Prostate gland (tissue), 2 donors: ENCODE data around the gene CD63. TPM values are rescaled to one million over a fixed set of nuclear protein-coding genes. Genes with fewer than 3 reads are reported as not detected.

Experiments
- DNase-seq: peaks from one replicate; pipeline ENCODE4 v3.0.0-alpha.2; 2019; ENCODE audit warnings: low spot score
- H3K27ac ChIP-seq, 2 donors: fragments of 200-600 bp; sonication (generic); 2 replicates each; pipeline ENCODE4 v1.5.1; 2017 to 2019
- H3K27me3 ChIP-seq: fragments of 200-600 bp; sonication (generic); replicated peaks from 2 replicates; pipeline ENCODE4 v1.5.1; 2019; ENCODE audit not compliant: insufficient read depth
- H3K36me3 ChIP-seq, 2 donors: fragments of 200-600 bp; sonication (generic); 1 replicate in 1 of 2; 2 replicates in 1 of 2; pipeline versions ENCODE4 v1.5.1 to v1.8.1; 2017 to 2019
- H3K4me1 ChIP-seq: fragments of 200-600 bp; sonication (generic); replicated peaks from 2 replicates; pipeline ENCODE4 v1.5.1; 2019
- H3K4me3 ChIP-seq, 2 donors: fragments of 200-600 bp; sonication (generic); 2 replicates each; pipeline ENCODE4 v1.5.1; 2017 to 2019
- H3K9me3 ChIP-seq: fragments of 200-600 bp; sonication (generic); 2 replicates; pipeline ENCODE4 v1.5.1; 2017
- CTCF ChIP-seq, 4 experiments: fragments of 200-600 bp in 2 of 4; fragments of 450-650 bp in 2 of 4; sonication (generic) in 2 of 4; IDR thresholded peaks; 1 replicate in 3 of 4; 2 replicates in 1 of 4; pipeline ENCODE4 v1.5.1; 2016 to 2019; ENCODE audit warnings: antibody characterized with exemption in 4 of 4, mild to moderate bottlenecking in 2 of 4, moderate library complexity in 2 of 4
- POLR2A ChIP-seq: fragments of 450-650 bp; IDR thresholded peaks from one replicate; pipeline ENCODE4 v1.6.1; 2016; ENCODE audit warnings: antibody characterized with exemption, mild to moderate bottlenecking
- POLR2AphosphoS5 ChIP-seq: sonication (generic); formaldehyde crosslinking; IDR thresholded peaks from one replicate; pipeline ENCODE4 v1.6.1; 2017; ENCODE audit warnings: antibody characterized with exemption
- WGBS: methylation state at CpG from one replicate; pipeline ENCODE4 v1.1.5; 2018; 5-methylcytosine and 5-hydroxymethylcytosine counted together
- intact Hi-C: fragments of 100-400 bp; cut with DNase I; formaldehyde crosslinking; loops from one replicate; pipeline ENCODE4 v1.14.2; 2022
- total RNA-seq, 2 donors: library from RNA; depleted of rRNA; stranded (reverse); fragments of >200 nt; gene quantifications; one replicate each; pipeline ENCODE4 v1.1.0, GENCODE V29; 2016

CD63 gene
- total RNA-seq, 2 donors from 2014 or later = 485 to 585 TPM

- Histone ChIP-seq H3K27ac (peak overlapping the region; percentile 30 to 34), H3K36me3 (no peaks in the 10 kb centered on the region), H3K4me1 (no peaks in the 10 kb centered on the region), H3K9me3 (no peaks in the 10 kb centered on the region), H3K4me3 (no peak overlapping the region), H3K27me3 (no peaks in the 10 kb centered on the region)
- WGBS = 38% methylated on average over 2 of the region's 2 CpGs
- TF ChIP-seq CTCF (IDR thresholded peaks at IDR 0.05) (no peak), POLR2AphosphoS5 (no peak), POLR2A (no peak)
- intact Hi-C loops = no loop called here
- DNase-seq = no peak
Observed at GRCh38 chr12:55703288-55703687, 25.5 kb downstream of the CD63 start.

- intact Hi-C loops = no loop called here
- TF ChIP-seq POLR2AphosphoS5 = no peak
- TF ChIP-seq CTCF (IDR thresholded peaks at IDR 0.05) = no peak
- no peak for TF ChIP-seq POLR2A
- Histone ChIP-seq H3K36me3 (no peaks in the 10 kb centered on the region), H3K9me3 (no peaks in the 10 kb centered on the region), H3K4me3 (no peak overlapping the region), H3K4me1 (no peaks in the 10 kb centered on the region), H3K27ac (no peak overlapping the region), H3K27me3 (no peaks in the 10 kb centered on the region)
- WGBS = 91% methylated on average over 8 of the region's 8 CpGs
- DNase-seq = no peak
Observed at GRCh38 chr12:55702861-55703260, 25.9 kb downstream of the CD63 start.

- 78% methylated on average over 20 of the region's 21 CpGs for WGBS
- DNase-seq = no peak
- Histone ChIP-seq H3K36me3 (no peaks in the 10 kb centered on the region), H3K4me1 (no peaks in the 10 kb centered on the region), H3K27me3 (no peaks in the 10 kb centered on the region), H3K27ac (no peak overlapping the region), H3K9me3 (no peaks in the 10 kb centered on the region), H3K4me3 (no peak overlapping the region)
- TF ChIP-seq CTCF (IDR thresholded peaks at IDR 0.05) = no peak
- no peak for TF ChIP-seq POLR2AphosphoS5
- intact Hi-C loops = no loop called here
Observed at GRCh38 chr12:55700255-55701018, 28.4 kb downstream of the CD63 start.

GRCh38 chr12:55699471-55700055 lies 29.2 kb downstream of the CD63 start:
- no peak overlapping the region for H3K27ac ChIP-seq
- TF ChIP-seq CTCF (IDR thresholded peaks at IDR 0.05) (no peak), POLR2A (no peak)
- no peaks in the 10 kb centered on the region for H3K36me3 ChIP-seq
- 77% methylated on average over 5 of the region's 5 CpGs for WGBS
- no peaks in the 10 kb centered on the region for H3K4me1 ChIP-seq
- no peak overlapping the region for H3K4me3 ChIP-seq
- no peaks in the 10 kb centered on the region for H3K9me3 ChIP-seq
- no peak for DNase-seq
- intact Hi-C loops = no loop called here
- no peaks in the 10 kb centered on the region for H3K27me3 ChIP-seq

GRCh38 chr12:55698965-55699364 lies 29.8 kb downstream of the CD63 start:
- no peak overlapping the region for H3K27ac ChIP-seq
- no peaks in the 10 kb centered on the region for H3K9me3 ChIP-seq
- WGBS = 100% methylated on average over 1 of the region's 1 CpG
- no peaks in the 10 kb centered on the region for H3K27me3 ChIP-seq
- H3K4me1 ChIP-seq = no peaks in the 10 kb centered on the region
- no peaks in the 10 kb centered on the region for H3K36me3 ChIP-seq
- intact Hi-C loops = no loop called here
- no peak overlapping the region for H3K4me3 ChIP-seq
- no peak for TF ChIP-seq POLR2AphosphoS5
- no peak for TF ChIP-seq CTCF (IDR thresholded peaks at IDR 0.05)
- no peak for TF ChIP-seq POLR2A
- DNase-seq = no peak
